HepG2 (cell line): ENCODE data around the gene MDP1. TPM values are rescaled to one million over a fixed set of nuclear protein-coding genes. Genes with fewer than 3 reads are reported as not detected.
A peak's percentile ranks its signal among the peaks of the same experiment; 100 is the strongest.

ENCODE experiments used
- CERS6 ChIP-seq: sonication (generic); formaldehyde crosslinking; IDR thresholded peaks from 2 replicates; pipeline ENCODE4 v1.5.0; 2020; ENCODE audit warnings: missing genetic modification reagents
- HDAC2 ChIP-seq: sonication (generic); formaldehyde crosslinking; IDR thresholded peaks from 2 replicates; pipeline ENCODE4 v1.4.0; 2020; ENCODE audit warnings: missing genetic modification reagents
- HMGA1 ChIP-seq: sonication (generic); formaldehyde crosslinking; conservative IDR thresholded peaks from 2 replicates; pipeline ENCODE4 v1.4.0; 2020; ENCODE audit warnings: missing genetic modification reagents
- HMGXB3 ChIP-seq: sonication (generic); formaldehyde crosslinking; IDR thresholded peaks from 2 replicates; pipeline ENCODE4 v1.4.0; 2020; ENCODE audit warnings: missing genetic modification reagents, borderline replicate concordance
- HNF4A ChIP-seq: sonication (generic); formaldehyde crosslinking; IDR thresholded peaks from 2 replicates; pipeline ENCODE4 v1.4.0; 2020; ENCODE audit warnings: missing genetic modification reagents
- MIER3 ChIP-seq: IDR thresholded peaks from 2 replicates; pipeline ENCODE4 v1.6.1; 2016; ENCODE audit warnings: missing compliant biosample characterization, borderline replicate concordance
- MLX ChIP-seq: IDR thresholded peaks from 2 replicates; pipeline ENCODE4 v1.6.1; 2016
- NFYC ChIP-seq: IDR thresholded peaks from 2 replicates; pipeline ENCODE4 v1.6.1; 2016; ENCODE audit warnings: missing genetic modification reagents, missing compliant biosample characterization
- PLRG1 ChIP-seq: fragments of 450-650 bp; conservative IDR thresholded peaks from 2 replicates; pipeline ENCODE4 v1.6.1; 2016
- POLR2G ChIP-seq: fragments of 200-400 bp; formaldehyde crosslinking; IDR thresholded peaks from 2 replicates; pipeline ENCODE4 v1.6.1; 2018; ENCODE audit warnings: mild to moderate bottlenecking, low read depth, low read length, moderate library complexity
- PRPF4 ChIP-seq: fragments of 200-400 bp; formaldehyde crosslinking; IDR thresholded peaks from 2 replicates; pipeline ENCODE4 v1.6.1; 2016; ENCODE audit warnings: low read length, low read depth; ENCODE audit not compliant: poor library complexity, severe bottlenecking
- SETDB1 ChIP-seq: sonication (generic); formaldehyde crosslinking; IDR thresholded peaks from 2 replicates; pipeline ENCODE4 v1.5.1; 2020; ENCODE audit warnings: missing genetic modification reagents, mild to moderate bottlenecking, borderline replicate concordance
- SRF ChIP-seq: IDR thresholded peaks from 2 replicates; pipeline ENCODE4 v1.6.1; 2011; ENCODE audit warnings: mild to moderate bottlenecking, low read depth, low read length, moderate library complexity
- SYNCRIP ChIP-seq: fragments of 200-400 bp; formaldehyde crosslinking; IDR thresholded peaks from 2 replicates; pipeline ENCODE4 v1.6.1; 2018; ENCODE audit warnings: mild to moderate bottlenecking, low read depth, low read length; ENCODE audit not compliant: insufficient read depth
- TAF15 ChIP-seq: fragments of 200-400 bp; formaldehyde crosslinking; IDR thresholded peaks from one replicate; pipeline ENCODE4 v1.6.1; 2018; ENCODE audit warnings: mild to moderate bottlenecking, low read depth, low read length; ENCODE audit not compliant: poor library complexity, severe bottlenecking
- TBX3 ChIP-seq: fragments of 450-650 bp; IDR thresholded peaks from 2 replicates; pipeline ENCODE4 v1.6.1; 2017; ENCODE audit warnings: antibody characterized with exemption, mild to moderate bottlenecking, inconsistent platforms, borderline replicate concordance
- THRA ChIP-seq: sonication (generic); formaldehyde crosslinking; IDR thresholded peaks from 2 replicates; pipeline ENCODE4 v1.4.0; 2020; ENCODE audit warnings: missing genetic modification reagents, borderline replicate concordance
- ZNF101 ChIP-seq: sonication (generic); formaldehyde crosslinking; IDR thresholded peaks from 2 replicates; pipeline ENCODE4 v1.4.0; 2020; ENCODE audit warnings: mild to moderate bottlenecking, low read depth, missing genetic modification reagents, borderline replicate concordance
- ZNF232 ChIP-seq: sonication (generic); formaldehyde crosslinking; IDR thresholded peaks from 2 replicates; pipeline ENCODE4 v1.4.0; 2020; ENCODE audit warnings: missing genetic modification reagents, borderline replicate concordance
- ZNF367 ChIP-seq: sonication (generic); formaldehyde crosslinking; IDR thresholded peaks from 2 replicates; pipeline ENCODE4 v1.4.0; 2020; ENCODE audit warnings: missing genetic modification reagents, borderline replicate concordance
- ZNF570 ChIP-seq: sonication (generic); formaldehyde crosslinking; IDR thresholded peaks from 2 replicates; pipeline ENCODE4 v1.4.0; 2020; ENCODE audit warnings: mild to moderate bottlenecking, missing genetic modification reagents, borderline replicate concordance
- ZNF878 ChIP-seq: sonication (generic); formaldehyde crosslinking; IDR thresholded peaks from 2 replicates; pipeline ENCODE4 v1.8.1; 2023; ENCODE audit warnings: mild to moderate bottlenecking, missing genetic modification reagents, moderate library complexity
- polyA plus RNA-seq, 8 experiments: library from polyadenylated mRNA; depleted of rRNA in 3 of 8; stranded (reverse) in 7 of 8; unstranded in 1 of 8; fragments of >200 nt; fragmentation: Illumina TruSeq in 4 of 8; extraction: Trizol in 4 of 8; gene quantifications; 2 replicates each; pipeline versions ENCODE4 v1.2.1 to v1.2.3, GENCODE V29; 2011 to 2016; ENCODE audit warnings: low read depth in 4 of 8, missing spikeins in 1 of 8, mixed read lengths in 1 of 8; ENCODE audit not compliant: insufficient read depth in 1 of 8
- total RNA-seq, 5 experiments: library from RNA; depleted of rRNA; stranded (reverse); fragments of >200 nt; fragmentation: Illumina TruSeq; extraction: Trizol; gene quantifications; 2 replicates each; pipeline ENCODE4 v1.2.3, GENCODE V29; 2016; ENCODE audit warnings: low read depth in 1 of 5

MDP1 gene
- total and polyA plus RNA-seq, 2 of the 13 experiments (the other 11 are each of a cell fraction or from before 2014, with no cell fraction given), result 44.1 to 48.7 TPM

GRCh38 chr14:24196071-24197055, 19.5 kb downstream of the MDP1 start (continued):
- TF ChIP-seq POLR2G (no peak), CERS6 (CRISPR knock-in tag) (0 out of 2 replicates have a peak, but pooled peaks have one; percentile 3), HDAC2 (CRISPR knock-in tag) (no peak), SRF (no peak), TAF15 (no peak), ZNF367 (CRISPR knock-in tag) (peak; percentile 84), SYNCRIP (no peak), HMGXB3 (no peak), PRPF4 (peak; percentile 73), MLX (CRISPR knock-in tag) (peak; percentile 22; the same call in 1 of the 2 replicates), SETDB1 (no peak), ZNF101 (CRISPR knock-in tag) (no peak), ZNF878 (no peak), HNF4A (CRISPR knock-in tag) (no peak; the same call in none of the 2 replicates), ZNF232 (CRISPR knock-in tag) (0 out of 2 replicates have a peak, but pooled peaks have one; percentile 9), MIER3 (CRISPR knock-in tag) (no peak), THRA (CRISPR knock-in tag) (no peak), HMGA1 (CRISPR knock-in tag) (no peak), TBX3 (no peak), PLRG1 (no peak), ZNF570 (no peak), NFYC (CRISPR knock-in tag) (no peak)
